Activated CD4-positive, CD25-positive, alpha-beta regulatory T cell treated with anti-CD3 and anti-CD28 coated beads, Interleukin-2, amount 50 U/mL, for 72 hours (primary cell): Measurements from ENCODE around the gene RUNDC3A.

Source experiments
- DNase-seq: peaks from one replicate; pipeline ENCODE4 v3.0.0; 2021

The RUNDC3A gene

GRCh38 chr17:44284024-44284400 is 24.4 kb upstream of the RUNDC3A start:
- DNase-seq = no peak

DNA sequence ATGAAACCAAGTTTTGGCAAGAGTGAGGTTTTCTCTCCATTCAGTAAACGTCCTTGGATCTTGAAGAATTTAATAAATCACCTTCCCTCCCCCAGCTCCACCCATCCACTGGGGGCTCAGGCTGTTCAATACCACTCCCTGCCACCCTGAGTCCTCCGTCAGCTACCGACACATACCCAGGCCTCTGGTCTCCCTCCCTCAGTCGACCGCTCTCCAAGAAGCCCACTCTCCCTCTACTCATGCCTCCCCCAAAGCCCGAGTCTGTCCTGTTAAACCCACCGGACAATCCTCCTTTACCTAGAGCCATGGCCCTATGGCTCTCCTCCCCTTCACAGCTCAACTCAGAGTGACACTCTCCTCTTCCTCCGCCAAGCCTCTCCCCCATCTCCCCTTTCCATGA is 20.8 kb upstream of the RUNDC3A start:
- DNase-seq = no peak

GRCh38 chr17:44293509-44294226 is 14.7 kb upstream of the RUNDC3A start:
- DNase-seq = no peak

DNA sequence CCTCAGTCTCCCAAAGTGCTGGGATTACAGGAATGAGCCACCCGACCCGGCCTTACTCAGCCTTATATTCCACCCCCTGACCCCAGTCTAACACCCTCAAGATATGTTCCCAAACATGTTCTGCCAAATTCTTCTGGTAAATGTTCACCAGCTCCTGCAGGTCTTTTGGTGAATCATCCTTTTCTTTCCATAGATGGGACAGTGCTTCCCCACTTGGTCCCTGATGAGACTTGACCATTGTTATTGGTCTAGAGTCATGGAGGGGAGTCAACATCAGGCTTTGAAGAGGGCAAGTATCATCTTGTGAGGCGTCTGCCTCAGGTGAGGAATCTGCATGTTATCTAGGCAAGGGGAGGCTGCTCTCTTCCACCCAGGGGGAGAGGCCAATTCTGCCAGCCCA is 10.4 kb upstream of the RUNDC3A start:
- DNase-seq = no peak

DNA sequence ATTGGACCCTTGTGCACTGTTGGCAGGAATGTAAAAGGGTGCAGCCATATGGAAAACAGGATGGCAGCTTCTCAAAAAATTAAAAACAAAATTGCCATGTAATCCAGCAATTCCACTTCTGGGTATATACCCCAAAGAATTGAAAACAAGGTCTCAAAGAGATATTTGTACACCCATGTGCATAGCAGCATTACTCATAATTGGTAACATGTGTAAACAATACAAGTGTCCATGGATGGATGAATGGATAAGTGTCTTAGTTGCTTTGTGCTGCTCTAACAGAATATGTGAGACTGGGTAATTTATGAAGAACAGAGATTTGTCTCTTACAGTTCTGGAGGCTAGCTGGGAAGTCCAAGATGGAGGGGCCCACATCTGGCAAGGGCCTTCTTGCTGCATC is 3.8 kb upstream of the RUNDC3A start:
- no peak for DNase-seq

GRCh38 chr17:44307387-44308186 is 814 bp upstream of the RUNDC3A start:
- DNase-seq = no peak

GRCh38 chr17:44308865-44309264 is 464 bp downstream of the RUNDC3A start:
- DNase-seq = no peak

DNA sequence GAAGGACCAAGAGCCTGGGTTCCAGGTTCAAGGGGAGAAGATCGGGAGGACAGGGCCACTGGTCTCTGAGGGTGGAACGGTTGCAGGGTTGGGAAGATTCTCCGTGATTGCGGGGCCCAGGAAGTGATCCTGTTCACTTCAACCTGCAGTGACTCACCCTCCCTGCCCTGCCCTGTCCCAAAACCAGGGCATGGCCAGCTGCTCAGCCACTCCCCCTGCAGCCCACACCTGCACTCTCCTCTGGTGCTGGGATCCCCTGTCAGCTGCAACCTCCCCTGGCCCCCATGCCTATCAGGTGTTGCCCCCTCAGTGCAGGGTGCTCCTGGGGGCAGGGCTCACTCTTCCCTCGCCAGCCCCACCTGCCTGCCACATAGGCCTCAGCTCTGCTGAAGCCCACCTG is 1.1 kb downstream of the RUNDC3A start:
- no peak for DNase-seq

DNA sequence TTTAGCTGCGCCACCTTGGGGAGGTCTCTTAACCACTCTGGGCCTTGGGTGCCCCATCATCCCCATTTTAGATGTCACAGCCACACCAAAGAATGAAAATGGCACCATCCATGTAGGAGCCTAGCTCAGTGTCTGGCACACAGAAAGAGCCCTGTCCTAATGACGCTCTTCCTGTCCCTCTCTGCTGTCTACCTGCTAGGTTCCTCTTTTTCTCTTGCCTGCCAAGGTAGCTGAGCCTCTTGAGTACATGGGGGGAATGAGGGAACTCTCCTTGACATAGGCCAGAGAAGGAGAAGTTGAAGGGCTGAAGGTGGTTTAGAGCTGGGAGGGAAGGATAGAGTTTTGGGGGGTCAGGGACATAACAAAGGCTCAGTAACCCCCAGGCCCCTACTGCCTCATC is 1.8 kb downstream of the RUNDC3A start:
- no peak for DNase-seq

- no peak for DNase-seq
These were observed 2.4 kb downstream of the RUNDC3A start for GRCh38 chr17:44310609-44311376.

GRCh38 chr17:44311562-44312181 is 3.3 kb downstream of the RUNDC3A start:
- no peak for DNase-seq

DNA sequence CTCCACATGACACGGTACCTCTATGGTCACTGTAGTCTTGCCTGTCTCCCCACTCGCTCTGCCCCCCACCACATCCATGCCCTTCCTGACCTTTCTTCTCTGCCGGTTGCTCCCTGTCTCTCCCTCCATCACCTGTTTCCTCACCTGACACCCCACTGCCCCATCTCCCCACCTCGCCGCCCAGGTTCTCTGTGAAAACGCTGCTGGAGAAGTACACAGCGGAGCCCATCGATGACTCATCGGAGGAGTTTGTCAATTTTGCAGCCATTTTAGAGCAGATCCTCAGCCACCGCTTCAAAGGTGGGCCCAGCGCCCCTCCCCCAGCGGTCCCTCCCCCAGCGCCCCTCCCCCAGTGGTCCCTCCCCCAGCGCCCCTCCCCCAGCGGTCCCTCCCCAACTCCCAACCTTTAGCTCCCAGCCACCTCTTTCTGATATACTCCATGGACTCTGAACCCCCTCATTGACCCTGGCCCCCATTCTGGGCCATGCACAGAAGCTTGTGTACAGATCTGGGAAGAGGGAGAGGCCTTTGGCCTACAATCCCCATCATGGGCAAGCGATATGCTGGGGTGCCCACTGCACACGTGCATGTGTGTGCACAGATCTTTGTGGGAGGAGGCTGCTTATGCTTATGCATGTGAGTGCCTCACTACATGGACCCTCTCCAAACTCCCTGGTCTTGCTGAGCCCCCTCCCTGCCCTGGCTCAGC is 4.1 kb downstream of the RUNDC3A start:
- no peak for DNase-seq

DNA sequence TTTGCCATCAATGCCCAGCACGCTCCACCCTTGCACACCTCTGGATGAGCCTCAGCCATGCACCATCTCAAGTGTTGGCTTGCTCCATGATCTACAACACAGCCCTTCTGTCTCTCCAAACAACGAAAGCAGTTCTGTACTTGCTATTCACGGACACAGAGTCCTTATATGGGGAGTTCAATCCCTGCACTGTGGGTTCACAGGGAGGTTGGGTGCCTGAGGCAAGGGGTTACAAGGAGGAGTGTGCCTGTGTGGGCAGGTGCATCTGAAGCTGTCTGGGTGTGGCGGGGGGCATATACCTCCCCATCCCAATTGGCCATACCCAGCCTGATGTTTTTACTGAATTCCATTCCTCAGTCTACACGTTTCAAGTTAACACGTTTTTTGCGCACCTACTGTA is 5.6 kb downstream of the RUNDC3A start:
- no peak for DNase-seq

GRCh38 chr17:44314524-44314868 is 6.1 kb downstream of the RUNDC3A start:
- no peak for DNase-seq

DNA sequence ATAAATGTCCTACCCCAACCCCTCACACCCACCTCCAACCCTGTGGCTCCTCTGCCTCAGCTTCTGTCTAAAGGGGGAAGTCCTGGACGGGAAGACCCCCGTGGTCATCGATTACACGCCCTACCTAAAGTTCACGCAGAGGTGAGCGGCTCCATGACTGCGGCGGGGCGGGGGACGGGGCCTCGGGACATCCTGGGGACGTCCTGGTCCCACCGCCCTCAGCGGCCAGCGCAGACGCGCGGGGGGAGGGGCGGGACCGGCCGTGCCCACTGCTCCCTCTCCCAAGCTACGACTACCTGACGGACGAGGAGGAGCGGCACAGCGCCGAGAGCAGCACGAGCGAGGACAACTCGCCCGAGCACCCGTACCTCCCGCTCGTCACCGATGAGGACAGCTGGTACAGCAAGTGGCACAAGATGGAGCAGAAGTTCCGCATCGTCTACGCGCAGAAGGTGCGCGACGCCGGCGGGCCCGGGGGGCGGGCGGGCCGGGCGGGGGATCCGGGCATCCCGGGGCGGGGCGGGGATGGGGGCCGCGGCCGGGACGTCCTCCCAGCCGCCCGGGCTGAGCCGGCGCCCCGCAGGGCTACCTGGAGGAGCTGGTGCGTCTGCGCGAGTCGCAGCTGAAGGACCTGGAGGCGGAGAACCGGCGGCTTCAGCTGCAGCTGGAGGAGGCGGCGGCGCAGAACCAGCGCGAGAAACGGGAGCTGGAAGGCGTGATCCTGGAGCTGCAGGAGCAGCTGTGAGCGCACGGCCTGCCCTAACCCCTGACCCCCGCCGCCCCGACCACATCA is 6.7 kb downstream of the RUNDC3A start:
- DNase-seq = no peak

DNA sequence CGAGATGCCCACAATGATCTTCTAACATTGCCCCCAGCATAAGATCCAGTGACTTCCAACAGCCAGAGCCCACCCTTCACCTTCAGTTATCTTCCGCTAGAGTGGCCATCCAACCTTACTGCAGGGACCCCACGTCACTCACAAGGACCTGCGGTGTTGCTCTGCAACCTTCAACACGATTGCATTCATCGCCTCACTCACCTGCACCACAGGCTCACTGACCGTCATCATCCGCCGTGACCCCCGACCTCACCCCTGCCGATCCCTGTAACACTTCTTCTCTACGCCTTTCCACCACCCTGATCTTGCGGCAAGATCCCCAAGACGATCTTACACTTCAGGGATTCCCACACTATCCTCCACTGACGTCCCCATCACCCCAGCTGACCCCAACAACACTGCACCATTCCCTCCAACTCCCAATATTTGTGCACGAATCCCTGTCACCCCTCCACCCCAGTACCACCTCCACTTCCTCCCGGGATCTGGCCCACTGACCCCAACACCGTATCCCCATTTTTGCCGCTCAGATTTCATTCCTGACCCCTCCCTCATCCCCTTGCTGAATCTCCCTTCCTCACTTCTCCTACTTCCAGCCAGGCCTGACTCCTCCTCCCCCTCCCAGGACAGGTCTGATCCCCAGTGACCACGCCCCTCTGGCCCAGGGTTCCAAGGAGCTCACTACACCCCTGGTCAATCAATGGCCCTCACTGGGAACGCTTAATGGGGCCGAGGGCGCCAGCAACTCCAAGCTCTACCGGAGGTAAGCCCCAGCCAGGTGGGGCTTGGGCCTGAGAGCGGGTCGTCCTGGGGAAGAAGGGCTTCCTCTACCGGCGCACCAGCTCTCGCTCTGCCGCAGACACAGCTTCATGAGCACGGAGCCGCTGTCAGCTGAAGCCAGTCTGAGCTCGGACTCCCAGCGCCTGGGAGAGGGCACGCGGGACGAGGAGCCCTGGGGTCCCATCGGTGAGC is 7.6 kb downstream of the RUNDC3A start:
- no peak for DNase-seq

DNA sequence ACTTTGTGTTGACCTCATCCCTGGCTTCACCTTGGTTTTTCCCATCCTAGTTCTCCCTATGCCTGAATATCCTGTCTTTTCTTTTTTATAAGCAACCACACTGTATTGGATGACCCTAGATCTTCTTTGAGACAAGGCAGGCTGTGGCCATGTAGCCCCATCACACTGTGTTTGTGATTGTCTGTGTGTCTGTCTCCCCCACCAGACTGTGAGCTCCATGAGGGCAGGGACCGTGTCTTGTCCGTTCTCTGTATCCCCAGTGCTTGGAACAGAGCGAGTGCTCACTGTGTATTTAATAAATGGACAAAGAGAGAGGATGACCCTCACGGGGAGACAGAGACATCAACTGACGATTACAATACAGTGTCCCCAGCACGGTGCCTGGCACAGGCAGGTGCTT is 9.1 kb downstream of the RUNDC3A start:
- no peak for DNase-seq

DNA sequence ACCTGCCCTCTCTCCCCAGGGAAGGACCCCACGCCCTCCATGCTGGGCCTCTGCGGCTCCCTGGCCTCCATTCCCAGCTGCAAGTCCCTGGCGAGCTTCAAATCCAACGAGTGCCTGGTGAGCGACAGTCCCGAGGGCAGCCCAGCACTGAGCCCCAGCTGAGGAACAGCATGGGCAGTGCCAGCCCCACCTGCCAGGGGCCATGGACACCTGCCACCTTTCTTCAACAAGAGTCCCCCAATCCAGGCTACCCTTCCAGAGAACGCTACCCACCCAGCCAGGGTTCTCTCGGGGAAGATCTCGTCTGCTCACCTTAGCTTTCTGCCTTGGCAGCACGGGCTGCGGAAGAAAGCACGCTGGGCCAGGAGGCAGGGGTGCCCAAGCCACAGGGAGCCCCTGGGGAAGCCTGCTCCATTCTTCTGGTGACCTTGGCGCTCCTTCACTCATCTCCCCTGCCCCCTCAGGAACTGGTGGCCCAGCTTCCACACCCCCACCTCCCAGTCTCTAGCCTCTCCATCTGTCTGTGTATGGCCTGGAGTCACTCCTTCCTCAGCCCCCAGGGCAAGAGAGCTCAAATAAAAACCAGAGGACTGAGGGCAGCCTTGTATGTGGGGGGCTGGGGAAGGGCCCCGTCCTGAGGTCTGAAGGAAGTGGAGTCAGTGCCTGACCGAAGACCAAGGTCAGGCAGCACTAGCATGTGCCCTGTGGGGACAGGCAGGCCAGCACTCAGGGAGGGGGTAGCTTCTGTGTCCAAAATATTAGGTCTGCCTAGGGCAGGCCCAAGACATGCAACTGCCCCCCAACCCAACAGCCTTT is 9.9 kb downstream of the RUNDC3A start:
- no peak for DNase-seq

DNA sequence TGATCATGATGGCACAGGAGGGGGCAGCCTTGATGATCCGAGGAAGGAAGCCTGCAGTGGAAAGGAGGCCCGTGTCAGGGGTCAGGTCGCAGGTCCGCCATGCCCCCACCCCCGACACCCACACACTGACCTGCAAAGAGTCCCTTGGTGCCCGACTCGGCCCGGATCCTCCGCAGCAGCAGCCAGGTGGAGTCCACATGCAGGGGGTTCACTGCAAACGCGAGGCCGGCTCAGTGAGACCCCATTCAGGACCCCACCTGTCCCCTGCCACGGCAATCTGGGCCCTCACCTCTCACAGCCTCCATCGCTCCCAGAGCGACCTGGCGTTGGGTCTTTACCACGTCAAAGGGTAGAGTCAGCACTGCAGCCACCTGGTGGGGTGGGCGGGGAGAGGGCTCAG is 11.7 kb downstream of the RUNDC3A start:
- DNase-seq = no peak
